Measurements from ENCODE around the gene TMEM80. TPM values are rescaled to one million over a fixed set of nuclear protein-coding genes. Genes with fewer than 3 reads are reported as not detected.
A peak's percentile ranks its signal among the peaks of the same experiment; 100 is the strongest.
"Not testable (repeated sequence)": the region's sequence is repeated elsewhere in the genome, so short reads cannot be mapped to it uniquely, and the experiment has no call there.

TMEM80 gene
- 10 to 100 TPM; 16.9 to 24.5 (median 19.3) TPM for total RNA-seq (2021; fragmentation: NEBNext Ultra II Directional; extraction: Animal tissue kit (Norgen Biotek cat#: 25700))
- long read RNA-seq, partial matches to known transcripts = 2 of 18 reads
- long read RNA-seq, other reads (novel, unspliced or antisense) = 16 of 18 reads

- Mint-ChIP-seq H3K4me3 (peak within 1 kb of the TSS; percentile 94), H3K27ac (peak within 1 kb of the TSS; percentile 95), H3K9me3 (no peaks in the 10 kb centered on the region), H3K36me3 (ENCODE audit: low read depth) (peaks cover 6% of the 10 kb centered on the region; the same call in 1 of the 2 replicates), H3K27me3 (ENCODE audit: insufficient read depth) (peaks cover 3% of the 10 kb centered on the region), H3K4me1 (ENCODE audit: low read depth) (peaks cover 57% of the 10 kb centered on the region)
- peak; percentile 97 for DNase-seq
- TF ChIP-seq CTCF (IDR thresholded peaks at IDR 0.05) = no peak
These were observed at the start of gene TMEM80 for GRCh38 chr11:695538-696248. Gene TMEM80, plus strand, starts transcription at chr11:695816. Its CDS starts 12 bp downstream, at chr11:695828.

GRCh38 chr11:646214-646613 is 49.4 kb upstream of the TMEM80 start:
- no peak for DNase-seq
- Mint-ChIP-seq H3K27ac (no peak overlapping the region), H3K27me3 (ENCODE audit: insufficient read depth) (peaks cover 9% of the 10 kb centered on the region), H3K4me1 (ENCODE audit: low read depth) (no peaks in the 10 kb centered on the region), H3K9me3 (no peaks in the 10 kb centered on the region), H3K36me3 (ENCODE audit: low read depth) (peaks cover 1% of the 10 kb centered on the region), H3K4me3 (no peak overlapping the region)
- no peak for TF ChIP-seq CTCF (IDR thresholded peaks at IDR 0.05)

- DNase-seq; H3K36me3 Mint-ChIP-seq (ENCODE audit: low read depth); H3K4me1 Mint-ChIP-seq (ENCODE audit: low read depth); H3K9me3 Mint-ChIP-seq; H3K27ac Mint-ChIP-seq; H3K27me3 Mint-ChIP-seq (ENCODE audit: insufficient read depth); H3K4me3 Mint-ChIP-seq: not testable (repeated sequence)
These were observed 47.9 kb upstream of the TMEM80 start for GRCh38 chr11:647672-648158.

GRCh38 chr11:650482-650881 is 45.1 kb upstream of the TMEM80 start:
- Mint-ChIP-seq H3K9me3 (no peaks in the 10 kb centered on the region), H3K4me3 (no peak overlapping the region), H3K36me3 (ENCODE audit: low read depth) (peaks cover 5% of the 10 kb centered on the region), H3K27ac (no peak overlapping the region), H3K4me1 (ENCODE audit: low read depth) (no peaks in the 10 kb centered on the region), H3K27me3 (ENCODE audit: insufficient read depth) (peaks cover 2% of the 10 kb centered on the region; the same call in 1 of the 2 replicates)
- no peak for DNase-seq
- TF ChIP-seq CTCF (IDR thresholded peaks at IDR 0.05) = no peak

- H3K27ac Mint-ChIP-seq; H3K4me3 Mint-ChIP-seq; H3K9me3 Mint-ChIP-seq; H3K27me3 Mint-ChIP-seq (ENCODE audit: insufficient read depth); DNase-seq; H3K36me3 Mint-ChIP-seq (ENCODE audit: low read depth); H3K4me1 Mint-ChIP-seq (ENCODE audit: low read depth): not testable (repeated sequence)
These were observed 42.5 kb upstream of the TMEM80 start for GRCh38 chr11:653136-653535.

GRCh38 chr11:653837-654236 is 41.8 kb upstream of the TMEM80 start:
- H3K27me3 Mint-ChIP-seq (ENCODE audit: insufficient read depth) = peaks cover 6% of the 10 kb centered on the region
- H3K4me1 Mint-ChIP-seq (ENCODE audit: low read depth) = no peaks in the 10 kb centered on the region
- H3K36me3 Mint-ChIP-seq (ENCODE audit: low read depth) = peaks cover 5% of the 10 kb centered on the region
- H3K9me3 Mint-ChIP-seq = no peaks in the 10 kb centered on the region
- no peak overlapping the region for H3K27ac Mint-ChIP-seq
- no peak for DNase-seq
- no peak for TF ChIP-seq CTCF (IDR thresholded peaks at IDR 0.05)
- H3K4me3 Mint-ChIP-seq = no peak overlapping the region

- not testable (repeated sequence) for H3K27ac Mint-ChIP-seq; DNase-seq; H3K4me1 Mint-ChIP-seq (ENCODE audit: low read depth); H3K4me3 Mint-ChIP-seq; H3K36me3 Mint-ChIP-seq (ENCODE audit: low read depth); H3K9me3 Mint-ChIP-seq; H3K27me3 Mint-ChIP-seq (ENCODE audit: insufficient read depth)
These were observed 41.2 kb upstream of the TMEM80 start for GRCh38 chr11:654444-654843.
